Mammary epithelial cell (primary cell): ENCODE measurements around the gene CTXN2.

Source experiments
- CTCF ChIP-seq, 2 donors: IDR thresholded peaks in 1 of 2; conservative IDR thresholded peaks in 1 of 2; 2 replicates each; pipeline ENCODE4 v1.5.1; 2011 to 2012; ENCODE audit warnings: inconsistent platforms in 2 of 2, low read length in 2 of 2, mild to moderate bottlenecking in 2 of 2, control low read depth in 1 of 2, low read depth in 1 of 2; ENCODE audit not compliant: insufficient read depth in 1 of 2; ENCODE audit errors: extremely low read depth in 1 of 2
- EZH2 ChIP-seq: IDR thresholded peaks from 2 replicates; pipeline ENCODE4 v1.6.1; 2012; ENCODE audit warnings: low read length, inconsistent platforms, borderline replicate concordance

DNA sequence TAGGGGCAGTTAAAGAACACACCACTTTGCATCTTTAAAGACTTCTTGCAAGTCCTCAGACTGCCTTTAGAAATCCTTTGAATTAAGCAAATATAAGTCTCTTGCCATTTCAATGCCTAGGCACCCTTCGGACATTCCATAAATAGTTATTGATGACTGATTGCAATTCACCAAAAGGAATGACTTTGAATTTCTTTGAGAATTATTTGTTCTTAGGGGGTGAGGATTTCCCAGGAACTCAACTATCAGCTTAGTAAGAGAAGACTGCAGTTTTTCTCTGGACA is 12.9 kb upstream of the CTXN2 start:
- TF ChIP-seq EZH2 (no peak), CTCF (conservative IDR thresholded peaks at IDR 0.05 in 1 of 2, IDR thresholded peaks at IDR 0.05 in 1 of 2; ENCODE audit: extremely low read depth in 1 of 2, insufficient read depth in 1 of 2, low read depth in 1 of 2, low read length in 2 of 2) (no peak)
